Stimulated activated CD8-positive, alpha-beta memory T cell treated with anti-CD3 and anti-CD28 coated beads, Interleukin-12 subunit alpha, Interleukin-12 subunit beta, amount 100 ng/mL, for 24 hours (primary cell): ENCODE measurements around the gene GPR63.

Source experiments
- DNase-seq: peaks from one replicate; pipeline ENCODE4 v3.0.0-alpha.2; 2020; ENCODE audit errors: extremely low read depth

Gene GPR63

GRCh38 chr6:96760153-96760687 is 77.1 kb downstream of the GPR63 start:
- no peak for DNase-seq

DNA sequence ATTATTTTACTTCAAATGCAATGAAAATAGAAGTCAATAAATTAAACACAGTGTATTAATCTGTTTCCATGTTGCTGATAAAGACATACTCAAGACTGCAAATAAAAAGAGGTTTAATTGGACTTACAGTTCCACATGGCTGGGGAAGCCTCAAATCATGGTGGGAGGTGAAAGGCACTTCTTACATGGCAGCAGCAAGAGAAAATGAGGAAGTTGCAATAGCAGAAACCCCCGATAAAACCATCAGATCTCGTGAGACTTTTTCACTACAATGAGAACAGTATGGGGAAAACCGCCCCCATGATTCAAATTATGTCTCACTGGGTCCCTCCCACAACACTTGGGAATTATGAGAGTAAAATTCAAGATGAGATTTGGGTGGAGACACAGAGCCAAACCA is 82.2 kb downstream of the GPR63 start:
- DNase-seq, result no peak

DNA sequence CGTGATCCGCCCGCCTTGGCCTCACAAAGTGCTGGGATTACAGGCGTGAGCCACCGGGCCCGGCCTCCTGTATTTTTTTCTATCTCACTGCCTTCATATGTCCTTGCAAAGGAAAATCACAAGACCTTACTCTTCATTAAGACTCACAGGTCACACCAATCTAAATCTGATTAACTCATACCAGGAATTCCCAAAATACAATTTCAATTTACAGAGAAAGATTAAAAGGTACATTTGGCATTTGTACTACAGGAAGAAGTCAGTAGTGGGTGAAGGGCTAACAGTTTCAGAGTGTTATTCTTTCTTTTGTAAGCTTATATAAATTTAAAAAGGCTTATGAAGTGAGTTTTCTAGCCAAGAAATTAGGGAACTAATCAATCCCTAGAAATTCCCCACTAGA is 87.4 kb downstream of the GPR63 start:
- DNase-seq, result no peak
